NB4 (cell line): Measurements from ENCODE around the gene C13orf46.

ENCODE experiments used
- DNase-seq: peaks from one replicate; pipeline ENCODE4 v3.0.0; 2010; ENCODE audit warnings: low read depth
- H3K4me3 ChIP-seq: one replicate; pipeline ENCODE4 v1.5.1; 2011; ENCODE audit warnings: mild to moderate bottlenecking, low read depth, low read length, moderate library complexity
- MAX ChIP-seq: IDR thresholded peaks from 2 replicates; pipeline ENCODE4 v1.6.1; 2011; ENCODE audit warnings: low read depth, low read length
- MYC ChIP-seq: IDR thresholded peaks from 2 replicates; pipeline ENCODE4 v1.6.1; 2011; ENCODE audit warnings: low read depth, low read length
- POLR2A ChIP-seq: IDR thresholded peaks from 2 replicates; pipeline ENCODE4 v1.6.1; 2011; ENCODE audit warnings: mild to moderate bottlenecking; ENCODE audit not compliant: insufficient read length; ENCODE audit errors: extremely low read depth
- TF ChIP-seq, protein P1 (sequence below): IDR thresholded peaks from one replicate; pipeline ENCODE4 v1.5.1; 2012; ENCODE audit warnings: low read depth, low read length

The C13orf46 gene

DNA sequence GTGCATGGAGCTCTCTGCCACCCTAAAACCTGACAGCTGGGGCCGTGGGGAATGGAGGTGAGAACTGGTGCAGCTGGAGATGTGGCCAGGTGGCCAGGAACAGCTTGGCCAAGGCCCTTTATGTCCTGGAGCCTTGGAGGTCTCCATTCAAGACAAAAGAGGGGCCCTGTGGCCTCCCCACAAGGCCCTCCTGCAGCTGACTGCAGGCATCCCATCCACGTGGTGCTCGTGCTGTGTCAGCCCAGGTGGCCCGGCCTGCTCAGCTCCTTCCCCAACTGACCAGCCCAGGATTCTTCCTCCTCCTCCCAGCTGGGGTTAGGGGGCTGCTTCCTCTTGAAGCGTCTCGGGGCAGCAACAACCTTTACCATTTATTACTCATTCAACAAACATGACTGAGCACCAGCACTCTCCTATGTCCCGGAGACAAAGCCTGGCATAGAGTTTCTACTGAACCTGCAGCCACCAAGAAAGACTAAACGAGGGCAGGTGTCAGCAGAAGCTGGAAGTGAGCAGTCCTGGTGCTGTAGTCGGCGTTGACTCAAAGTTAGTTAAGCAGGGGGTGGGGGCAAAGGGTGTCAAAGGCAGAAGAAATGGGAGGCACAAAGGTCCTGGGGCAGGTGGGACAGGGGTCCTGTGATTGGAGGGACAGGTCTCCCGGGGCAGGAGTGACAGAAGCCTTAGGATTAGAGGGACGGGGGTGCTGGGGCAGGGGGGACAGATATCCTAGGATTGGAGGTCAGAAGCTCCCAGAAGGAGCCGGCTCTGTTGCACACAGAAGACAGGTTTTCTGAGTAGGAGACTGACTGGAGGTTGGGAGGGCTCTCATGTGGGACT, 23.3 kb upstream of the C13orf46 start:
- no peak overlapping the region for H3K4me3 ChIP-seq
- TF ChIP-seq, protein P1, sequence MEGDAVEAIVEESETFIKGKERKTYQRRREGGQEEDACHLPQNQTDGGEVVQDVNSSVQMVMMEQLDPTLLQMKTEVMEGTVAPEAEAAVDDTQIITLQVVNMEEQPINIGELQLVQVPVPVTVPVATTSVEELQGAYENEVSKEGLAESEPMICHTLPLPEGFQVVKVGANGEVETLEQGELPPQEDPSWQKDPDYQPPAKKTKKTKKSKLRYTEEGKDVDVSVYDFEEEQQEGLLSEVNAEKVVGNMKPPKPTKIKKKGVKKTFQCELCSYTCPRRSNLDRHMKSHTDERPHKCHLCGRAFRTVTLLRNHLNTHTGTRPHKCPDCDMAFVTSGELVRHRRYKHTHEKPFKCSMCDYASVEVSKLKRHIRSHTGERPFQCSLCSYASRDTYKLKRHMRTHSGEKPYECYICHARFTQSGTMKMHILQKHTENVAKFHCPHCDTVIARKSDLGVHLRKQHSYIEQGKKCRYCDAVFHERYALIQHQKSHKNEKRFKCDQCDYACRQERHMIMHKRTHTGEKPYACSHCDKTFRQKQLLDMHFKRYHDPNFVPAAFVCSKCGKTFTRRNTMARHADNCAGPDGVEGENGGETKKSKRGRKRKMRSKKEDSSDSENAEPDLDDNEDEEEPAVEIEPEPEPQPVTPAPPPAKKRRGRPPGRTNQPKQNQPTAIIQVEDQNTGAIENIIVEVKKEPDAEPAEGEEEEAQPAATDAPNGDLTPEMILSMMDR: no peak
- TF ChIP-seq MYC (no peak), MAX (no peak), POLR2A (no peak)
- DNase-seq: no peak

GRCh38 chr13:113996081-113996911, 22.4 kb upstream of the C13orf46 start:
- no peak overlapping the region for H3K4me3 ChIP-seq
- DNase-seq: no peak
- no peak for TF ChIP-seq MAX
- TF ChIP-seq, protein P1: no peak
- TF ChIP-seq MYC: no peak
- TF ChIP-seq POLR2A: no peak

DNA sequence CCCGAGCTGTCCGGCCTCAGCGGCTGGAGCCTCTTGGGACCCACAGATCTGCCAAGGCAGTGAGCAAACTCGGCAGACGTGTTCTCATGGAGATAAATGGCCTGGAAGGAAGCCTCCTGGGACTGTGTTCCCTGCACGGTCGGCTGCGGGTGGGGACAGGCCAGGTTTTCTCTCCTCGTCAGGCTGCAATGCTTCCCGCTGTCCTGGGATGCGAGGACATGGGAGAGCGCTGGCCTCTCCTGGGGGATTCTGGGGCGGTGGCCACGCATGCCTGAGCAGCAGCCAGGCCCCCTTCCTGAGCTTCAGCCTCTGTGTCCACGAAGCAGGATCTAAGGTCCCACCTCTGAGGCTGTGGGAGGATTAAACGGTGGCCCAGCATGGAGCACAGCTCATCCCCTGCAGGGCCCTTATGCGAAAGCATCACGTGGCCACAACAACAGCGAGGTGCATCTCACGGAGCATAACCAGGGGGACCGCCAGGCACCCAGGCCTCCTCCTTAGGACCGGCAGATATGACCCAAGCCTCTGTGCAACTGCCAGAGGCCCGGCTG, 21.2 kb upstream of the C13orf46 start:
- DNase-seq: no peak
- no peak overlapping the region for H3K4me3 ChIP-seq
- no peak for TF ChIP-seq MAX
- no peak for TF ChIP-seq MYC
- TF ChIP-seq, protein P1: no peak
- TF ChIP-seq POLR2A: no peak

GRCh38 chr13:113992276-113993005, 18.6 kb upstream of the C13orf46 start:
- TF ChIP-seq, protein P1: no peak
- TF ChIP-seq MAX (no peak), MYC (no peak), POLR2A (no peak)
- no peak for DNase-seq
- H3K4me3 ChIP-seq: no peak overlapping the region

DNA sequence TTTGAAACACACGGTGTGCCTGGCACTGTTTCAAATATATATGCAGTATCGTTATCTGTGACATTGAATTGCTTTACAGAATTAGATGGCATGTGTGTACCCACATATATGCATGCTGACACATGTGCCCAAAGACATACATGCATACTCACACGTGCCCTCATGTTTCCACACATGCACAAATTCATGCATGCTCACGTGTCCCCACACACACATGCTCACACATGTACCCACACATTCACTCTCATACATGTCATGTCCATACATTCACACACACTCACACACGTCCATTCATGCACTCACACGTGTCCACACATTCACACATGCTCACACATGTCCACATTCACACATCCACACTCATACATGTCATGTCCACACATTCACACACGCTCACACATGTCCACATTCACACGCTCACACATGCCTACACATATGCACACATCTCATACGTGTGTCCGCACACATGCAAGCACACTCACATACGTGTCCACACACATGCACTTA, 17.9 kb upstream of the C13orf46 start:
- H3K4me3 ChIP-seq: no peak overlapping the region
- no peak for TF ChIP-seq POLR2A
- TF ChIP-seq, protein P1: no peak
- no peak for TF ChIP-seq MAX
- no peak for TF ChIP-seq MYC
- no peak for DNase-seq
